GM21381 (cell line): ENCODE data around the gene CSMD2.

Experiments
- ATAC-seq: cut with Tn5 transposase; IDR thresholded peaks from one replicate; pipeline ENCODE4 v1.9.1; 2021; ENCODE audit warnings: mild to moderate bottlenecking, moderate library complexity; ENCODE audit not compliant: unreplicated experiment

Gene CSMD2

GRCh38 chr1:33703464-33703863 is 461.6 kb downstream of the CSMD2 start:
- no peak for ATAC-seq

- no peak for ATAC-seq
These were observed 466.5 kb downstream of the CSMD2 start for GRCh38 chr1:33698361-33699035.

- no peak for ATAC-seq
These were observed 467.2 kb downstream of the CSMD2 start for GRCh38 chr1:33697816-33698215.

GRCh38 chr1:33696962-33697361 is 468.1 kb downstream of the CSMD2 start:
- no peak for ATAC-seq

- no peak for ATAC-seq
These were observed 468.7 kb downstream of the CSMD2 start for GRCh38 chr1:33696311-33696710.

GRCh38 chr1:33692206-33693188 is 472.5 kb downstream of the CSMD2 start:
- no peak for ATAC-seq

GRCh38 chr1:33687000-33687399 is 478.0 kb downstream of the CSMD2 start:
- ATAC-seq: no peak

- no peak for ATAC-seq
These were observed 478.5 kb downstream of the CSMD2 start for GRCh38 chr1:33686551-33686950.

GRCh38 chr1:33685256-33685655 is 479.8 kb downstream of the CSMD2 start:
- no peak for ATAC-seq

GRCh38 chr1:33684396-33685179 is 480.4 kb downstream of the CSMD2 start:
- ATAC-seq: no peak

- no peak for ATAC-seq
These were observed 481.1 kb downstream of the CSMD2 start for GRCh38 chr1:33683913-33684312.

GRCh38 chr1:33682371-33682770 is 482.7 kb downstream of the CSMD2 start:
- no peak for ATAC-seq

GRCh38 chr1:33680281-33680840 is 484.7 kb downstream of the CSMD2 start:
- no peak for ATAC-seq

- no peak for ATAC-seq
These were observed 494.5 kb downstream of the CSMD2 start for GRCh38 chr1:33670567-33670966.

GRCh38 chr1:33668695-33669094 is 496.3 kb downstream of the CSMD2 start:
- ATAC-seq: no peak

- ATAC-seq: no peak
These were observed 497.4 kb downstream of the CSMD2 start for GRCh38 chr1:33667386-33668282.

GRCh38 chr1:33666616-33667015 is 498.4 kb downstream of the CSMD2 start:
- ATAC-seq: no peak

GRCh38 chr1:33661811-33662454 is 503.1 kb downstream of the CSMD2 start:
- ATAC-seq: no peak

- no peak for ATAC-seq
These were observed 504.1 kb downstream of the CSMD2 start for GRCh38 chr1:33660956-33661355.
